ENCODE results near the gene CCNB2.
"Not testable (repeated sequence)": the region's sequence is repeated elsewhere in the genome, so short reads cannot be mapped to it uniquely, and the experiment has no call there.

The CCNB2 gene

GRCh38 chr15:59104912-59105732 is at the start of gene CCNB2:
TSS of gene CCNB2 (plus strand) at chr15:59105146. CDS start at chr15:59105269, 123 bp downstream.
- FAIRE-seq (peak; percentile 91), DNase-seq (ENCODE audit: low spot score) (peak; percentile 98)

- no peak for FAIRE-seq
- DNase-seq (ENCODE audit: low spot score): no peak
Observed at GRCh38 chr15:59059076-59059597, 45.8 kb upstream of the CCNB2 start.

GRCh38 chr15:59060348-59060747 is 44.6 kb upstream of the CCNB2 start:
- DNase-seq (ENCODE audit: low spot score): no peak
- no peak for FAIRE-seq

- DNase-seq (ENCODE audit: low spot score) (no peak), FAIRE-seq (peak; percentile 32)
Observed at GRCh38 chr15:59063042-59063441, 41.9 kb upstream of the CCNB2 start.

- FAIRE-seq (no peak), DNase-seq (ENCODE audit: low spot score) (no peak)
Observed at GRCh38 chr15:59069430-59069829, 35.5 kb upstream of the CCNB2 start.

GRCh38 chr15:59074607-59075006 is 30.3 kb upstream of the CCNB2 start:
- FAIRE-seq (no peak), DNase-seq (ENCODE audit: low spot score) (no peak)

GRCh38 chr15:59087731-59088130 is 17.2 kb upstream of the CCNB2 start:
- FAIRE-seq (peak; percentile 82), DNase-seq (ENCODE audit: low spot score) (no peak)

GRCh38 chr15:59094077-59094476 is 10.9 kb upstream of the CCNB2 start:
- no peak for DNase-seq (ENCODE audit: low spot score)
- no peak for FAIRE-seq

- FAIRE-seq: no peak
- no peak for DNase-seq (ENCODE audit: low spot score)
Observed at GRCh38 chr15:59096429-59096828, 8.5 kb upstream of the CCNB2 start.

GRCh38 chr15:59099162-59099685 is 5.7 kb upstream of the CCNB2 start:
- no peak for FAIRE-seq

GRCh38 chr15:59104602-59104911 is 389 bp upstream of the CCNB2 start:
- no peak for DNase-seq (ENCODE audit: low spot score)
- no peak for FAIRE-seq

More at GRCh38 chr15:59099162-59099685, 5.7 kb upstream of the CCNB2 start:
- DNase-seq (ENCODE audit: low spot score): no peak

- FAIRE-seq (no peak), DNase-seq (ENCODE audit: low spot score) (peak; percentile 46)
Observed at GRCh38 chr15:59105854-59106253, 908 bp downstream of the CCNB2 start.

GRCh38 chr15:59111251-59111650 is 6.3 kb downstream of the CCNB2 start:
- no peak for DNase-seq (ENCODE audit: low spot score)

GRCh38 chr15:59115047-59115446 is 10.1 kb downstream of the CCNB2 start:
- FAIRE-seq: no peak
- no peak for DNase-seq (ENCODE audit: low spot score)

More at GRCh38 chr15:59111251-59111650, 6.3 kb downstream of the CCNB2 start:
- no peak for FAIRE-seq

GRCh38 chr15:59116141-59116540 is 11.2 kb downstream of the CCNB2 start:
- no peak for FAIRE-seq
- no peak for DNase-seq (ENCODE audit: low spot score)

GRCh38 chr15:59116771-59117170 is 11.8 kb downstream of the CCNB2 start:
- no peak for FAIRE-seq
- no peak for DNase-seq (ENCODE audit: low spot score)

GRCh38 chr15:59119625-59120024 is 14.7 kb downstream of the CCNB2 start:
- DNase-seq (ENCODE audit: low spot score): no peak
- no peak for FAIRE-seq

GRCh38 chr15:59120937-59121336 is 16.0 kb downstream of the CCNB2 start:
- DNase-seq (ENCODE audit: low spot score): no peak

GRCh38 chr15:59124261-59124660 is 19.3 kb downstream of the CCNB2 start:
- FAIRE-seq (no peak), DNase-seq (ENCODE audit: low spot score) (no peak)

More at GRCh38 chr15:59120937-59121336, 16.0 kb downstream of the CCNB2 start:
- no peak for FAIRE-seq

- DNase-seq (ENCODE audit: low spot score); FAIRE-seq: not testable (repeated sequence)
Observed at GRCh38 chr15:59125683-59126082, 20.7 kb downstream of the CCNB2 start.

- FAIRE-seq: not testable (repeated sequence)
Observed at GRCh38 chr15:59127255-59127654, 22.3 kb downstream of the CCNB2 start.

GRCh38 chr15:59131456-59131855 is 26.5 kb downstream of the CCNB2 start:
- no peak for FAIRE-seq
- no peak for DNase-seq (ENCODE audit: low spot score)

More at GRCh38 chr15:59127255-59127654, 22.3 kb downstream of the CCNB2 start:
- DNase-seq (ENCODE audit: low spot score): not testable (repeated sequence)
